ENCODE results near the gene FMNL2.

Gene FMNL2

GRCh38 chr2:152618193-152618564 lies 283.2 kb downstream of the FMNL2 start:
- no peak for TF ChIP-seq CTCF (IDR thresholded peaks at IDR 0.05; ENCODE audit: control insufficient read depth, extremely low read depth, insufficient read depth)
- H3K4me3 ChIP-seq (ENCODE audit: low read depth, low read length) = no peak overlapping the region

GRCh38 chr2:152620208-152620607 lies 285.2 kb downstream of the FMNL2 start:
- no peak for TF ChIP-seq CTCF (IDR thresholded peaks at IDR 0.05; ENCODE audit: control insufficient read depth, extremely low read depth, insufficient read depth)
- no peak overlapping the region for H3K4me3 ChIP-seq (ENCODE audit: low read depth, low read length)
- DNase-seq (ENCODE audit: low read depth) = no peak

More at GRCh38 chr2:152618193-152618564, 283.2 kb downstream of the FMNL2 start:
- DNase-seq (ENCODE audit: low read depth) = no peak

DNA sequence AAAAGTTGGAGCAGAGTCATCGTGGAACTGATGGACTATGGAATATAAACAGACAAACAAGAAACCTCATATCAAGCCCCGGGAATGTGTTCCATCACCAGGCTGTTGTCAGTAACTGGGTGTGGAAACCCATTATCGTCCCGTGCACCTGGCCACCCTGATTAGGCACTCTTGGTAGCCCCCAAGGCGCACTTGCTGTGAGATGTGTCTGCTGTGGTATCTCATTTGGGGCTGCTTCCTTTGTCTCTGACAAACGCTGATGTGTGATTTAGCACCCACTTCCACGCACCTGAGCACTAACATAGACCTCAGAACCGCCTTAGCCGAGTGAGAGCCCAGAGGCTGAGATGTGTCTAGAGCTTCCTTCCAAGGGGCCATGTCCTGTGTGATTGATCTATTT lies 286.0 kb downstream of the FMNL2 start:
- H3K4me3 ChIP-seq (ENCODE audit: low read depth, low read length) = no peak overlapping the region
- DNase-seq (ENCODE audit: low read depth) = no peak
- no peak for TF ChIP-seq CTCF (IDR thresholded peaks at IDR 0.05; ENCODE audit: control insufficient read depth, extremely low read depth, insufficient read depth)

GRCh38 chr2:152622219-152622618 lies 287.2 kb downstream of the FMNL2 start:
- no peak for TF ChIP-seq CTCF (IDR thresholded peaks at IDR 0.05; ENCODE audit: control insufficient read depth, extremely low read depth, insufficient read depth)
- DNase-seq (ENCODE audit: low read depth) = no peak
- no peak overlapping the region for H3K4me3 ChIP-seq (ENCODE audit: low read depth, low read length)

DNA sequence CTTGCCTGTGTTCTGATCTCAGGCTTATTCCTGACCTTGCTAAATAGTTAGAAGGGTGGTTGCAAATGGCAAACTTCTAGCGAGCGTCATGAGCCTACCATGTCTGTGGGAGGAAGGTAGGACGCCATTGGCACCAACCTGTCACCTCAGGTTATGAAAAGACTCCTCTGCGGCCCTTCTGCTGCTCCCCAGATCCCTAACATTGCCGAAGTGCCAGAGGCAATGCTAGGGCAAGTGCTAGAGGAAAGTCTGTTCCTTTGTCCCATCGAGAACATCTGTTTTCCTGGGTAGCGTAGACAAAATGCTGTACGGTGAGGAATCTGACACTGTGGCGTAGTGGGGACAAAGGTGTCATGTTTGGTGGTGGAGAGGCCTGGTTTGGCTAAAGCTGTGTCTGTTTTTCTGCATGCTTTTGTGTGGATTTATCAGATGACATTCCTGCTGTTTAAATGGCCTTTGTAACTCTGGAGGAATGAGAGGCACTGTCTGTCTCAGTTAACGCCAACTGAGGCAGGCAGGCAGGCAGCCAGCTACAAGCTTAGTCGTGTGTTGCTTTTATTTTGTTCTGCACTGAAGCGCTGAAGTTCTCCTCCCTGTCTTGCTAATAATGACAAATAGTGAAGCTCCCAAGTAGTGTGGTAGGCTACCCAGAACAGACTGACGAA lies 288.2 kb downstream of the FMNL2 start:
- no peak for DNase-seq (ENCODE audit: low read depth)
- TF ChIP-seq CTCF (IDR thresholded peaks at IDR 0.05; ENCODE audit: control insufficient read depth, extremely low read depth, insufficient read depth) = no peak
- H3K4me3 ChIP-seq (ENCODE audit: low read depth, low read length) = no peak overlapping the region

DNA sequence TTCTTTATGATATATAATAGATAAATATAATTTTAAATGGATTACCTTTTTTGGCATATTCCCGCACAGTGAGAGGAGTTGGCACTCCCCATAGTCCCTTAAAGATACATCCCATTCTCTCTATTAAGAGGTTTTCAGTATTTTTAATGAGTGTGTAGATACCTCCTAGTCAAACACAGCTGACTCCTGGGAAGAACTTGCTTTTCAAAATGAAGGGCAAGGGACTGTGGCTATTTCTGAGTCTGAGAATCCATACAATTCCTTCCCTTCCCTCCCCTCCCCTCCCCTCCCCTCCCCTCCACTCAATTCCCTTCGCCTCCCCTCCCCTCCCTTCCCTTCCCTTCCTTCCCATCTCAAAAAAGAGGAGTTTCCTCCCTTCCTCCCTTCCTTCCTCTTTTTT lies 288.8 kb downstream of the FMNL2 start:
- TF ChIP-seq CTCF (IDR thresholded peaks at IDR 0.05; ENCODE audit: control insufficient read depth, extremely low read depth, insufficient read depth) = no peak
- no peak for DNase-seq (ENCODE audit: low read depth)

DNA sequence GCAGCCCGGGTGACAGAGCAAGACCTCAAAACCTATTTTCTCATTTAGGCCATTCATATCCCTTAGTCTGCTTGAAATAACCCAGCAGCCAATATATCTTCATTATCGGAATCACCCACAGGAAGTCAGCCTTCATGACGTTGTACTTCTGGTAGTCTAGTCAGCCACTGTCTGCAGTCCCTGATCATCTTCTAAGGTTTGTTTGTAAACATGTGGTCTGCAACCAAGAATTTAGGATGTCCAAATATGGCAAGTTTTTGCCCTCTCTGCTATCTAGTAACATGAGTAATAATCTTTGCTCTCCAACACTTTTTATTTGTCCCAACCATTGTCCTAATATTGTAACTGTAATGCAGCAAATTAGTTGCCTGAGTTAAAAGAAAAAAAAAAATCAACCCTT lies 289.8 kb downstream of the FMNL2 start:
- DNase-seq (ENCODE audit: low read depth) = no peak
- H3K4me3 ChIP-seq (ENCODE audit: low read depth, low read length) = no peak overlapping the region
- TF ChIP-seq CTCF (IDR thresholded peaks at IDR 0.05; ENCODE audit: control insufficient read depth, extremely low read depth, insufficient read depth) = no peak

More for the DNA sequence above, 288.8 kb downstream of the FMNL2 start:
- H3K4me3 ChIP-seq (ENCODE audit: low read depth, low read length) = no peak overlapping the region

All from LNCaP clone FGC (cell line).